ENCODE measurements around the gene CDH23. TPM values are rescaled to one million over a fixed set of nuclear protein-coding genes. Genes with fewer than 3 reads are reported as not detected.
A peak's percentile ranks its signal among the peaks of the same experiment; 100 is the strongest.

Gene CDH23
- polyA plus RNA-seq, 1 donor (not counting 4 experiments of a cell fraction or from before 2014, with no cell fraction given), result 0.01 TPM

DNA sequence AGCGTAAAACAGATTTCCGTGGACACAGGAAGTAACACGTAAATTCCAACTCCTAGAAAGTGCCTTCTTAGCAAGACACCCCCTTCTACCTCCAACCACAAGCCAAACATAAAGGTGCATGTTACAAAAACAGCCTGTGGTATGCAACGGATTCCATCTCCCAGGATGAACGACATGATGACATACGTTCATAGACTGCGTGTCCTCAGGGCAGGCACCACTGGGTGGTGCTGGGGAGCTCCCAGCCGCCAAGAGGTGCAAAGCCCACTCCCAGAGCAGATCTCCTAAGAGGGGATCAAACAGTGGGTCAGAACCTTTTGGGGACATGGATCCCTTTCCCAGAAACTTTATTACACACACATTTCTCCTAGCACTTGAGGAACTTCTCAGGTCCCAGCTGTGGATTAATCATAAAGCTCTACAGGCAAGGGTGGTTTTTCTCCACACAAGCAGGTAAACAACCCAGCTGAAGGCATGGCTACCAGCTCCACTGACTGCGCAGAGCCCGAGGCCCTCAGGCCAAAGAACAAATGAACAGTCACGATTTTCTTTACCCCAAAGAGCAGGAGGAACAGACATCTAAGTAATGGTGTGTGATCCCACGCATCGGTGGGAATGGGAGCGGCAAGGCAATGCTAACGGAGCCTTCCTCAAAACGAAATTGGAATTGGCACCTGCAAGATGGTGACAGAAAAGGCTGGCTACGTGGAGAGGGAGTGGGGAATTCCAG is 440.5 kb downstream of the CDH23 start:
- peaks cover 50% of the 10 kb centered on the region for H3K4me1 ChIP-seq (ENCODE audit: control insufficient read depth, extremely low read depth, insufficient read depth, low read length)

DNA sequence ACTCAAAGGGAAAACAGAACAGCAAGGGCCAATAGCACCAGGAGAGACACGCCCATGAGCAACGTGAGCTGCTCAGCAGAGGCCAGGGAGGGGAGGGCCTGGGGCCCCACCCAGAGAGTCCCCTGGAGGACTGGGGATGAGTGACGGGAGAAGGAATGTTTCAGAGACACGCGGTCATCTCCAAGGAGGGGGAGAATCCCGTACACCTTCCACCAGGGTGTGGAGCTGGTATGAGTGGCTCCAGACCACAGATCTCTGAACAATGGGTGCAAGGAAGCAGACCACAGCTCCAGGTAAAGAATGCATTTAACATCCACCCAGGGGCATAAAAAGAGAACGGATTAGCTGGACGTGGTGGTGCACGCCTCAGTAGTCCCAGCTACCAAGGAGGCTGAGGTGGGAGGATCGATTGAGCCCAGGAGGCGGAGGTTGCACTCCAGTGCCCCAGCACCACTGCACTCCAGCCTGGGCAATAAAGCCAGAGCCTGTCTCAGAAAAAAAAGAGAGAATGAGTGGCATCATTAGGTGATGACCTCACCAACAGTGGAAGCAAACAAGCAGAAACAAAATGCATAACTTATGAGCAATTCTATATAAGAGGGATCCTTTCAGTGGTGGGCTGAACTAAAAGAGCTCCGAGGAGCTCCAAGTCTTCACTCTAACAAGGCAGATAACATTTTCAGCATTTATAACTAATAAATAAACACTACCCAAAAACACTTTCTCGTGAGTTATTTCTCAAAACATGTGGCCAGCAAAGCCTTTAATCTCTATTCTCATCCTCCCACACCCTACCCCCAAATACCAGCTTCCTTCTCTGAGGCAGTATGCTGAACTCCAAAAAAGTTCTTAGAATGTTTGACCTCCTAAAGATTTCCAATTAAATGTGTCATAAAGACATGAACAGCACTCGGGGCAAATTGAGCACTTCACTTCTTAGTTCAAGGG is 441.8 kb downstream of the CDH23 start:
- Histone ChIP-seq H3K36me3 (ENCODE audit: control insufficient read depth in 2 of 2, extremely low read depth in 1 of 2, insufficient read depth in 2 of 2, low read length in 2 of 2) (peaks cover 11 to 14% of the 10 kb centered on the region in 2 experiments), H4K20me1 (ENCODE audit: control insufficient read depth, extremely low read depth, insufficient read depth, low read length) (peaks cover 22% of the 10 kb centered on the region), H3K27ac (ENCODE audit: control insufficient read depth, insufficient read depth, low read length) (peak overlapping the region; percentile 74), H3K27me3 (ENCODE audit: control insufficient read depth, extremely low read depth, insufficient read depth, low read length) (no peaks in the 10 kb centered on the region), H3K9me1 (ENCODE audit: control insufficient read depth, extremely low read depth, insufficient read depth, low read length) (peaks cover 5% of the 10 kb centered on the region), H3K4me2 (ENCODE audit: control insufficient read depth, extremely low read depth, insufficient read depth, low read depth, low read length) (peak overlapping the region; percentile 77), H3K4me1 (ENCODE audit: control insufficient read depth, extremely low read depth, insufficient read depth, low read length) (peaks cover 51% of the 10 kb centered on the region), H3K79me2 (ENCODE audit: control insufficient read depth, insufficient read depth, low read length) (peaks cover 82% of the 10 kb centered on the region), H3K9me3 (ENCODE audit: control insufficient read depth, low read depth, low read length) (no peaks in the 10 kb centered on the region), H3K4me3 (ENCODE audit: control insufficient read depth in 2 of 3, extremely low read depth in 1 of 3, insufficient read depth in 2 of 3, low read depth in 1 of 3, low read length in 3 of 3) (no peak overlapping the region), H2AFZ (ENCODE audit: control insufficient read depth, low read length) (no peak overlapping the region), H3K9ac (ENCODE audit: control insufficient read depth, extremely low read depth, insufficient read depth, low read length) (peak overlapping the region; percentile 66)
- DNase-seq (ENCODE audit: low read depth, low spot score), result peak; percentile 88
- TF ChIP-seq EZH2 (IDR thresholded peaks at IDR 0.05; ENCODE audit: low read length), result no peak
- TF ChIP-seq, protein P1, sequence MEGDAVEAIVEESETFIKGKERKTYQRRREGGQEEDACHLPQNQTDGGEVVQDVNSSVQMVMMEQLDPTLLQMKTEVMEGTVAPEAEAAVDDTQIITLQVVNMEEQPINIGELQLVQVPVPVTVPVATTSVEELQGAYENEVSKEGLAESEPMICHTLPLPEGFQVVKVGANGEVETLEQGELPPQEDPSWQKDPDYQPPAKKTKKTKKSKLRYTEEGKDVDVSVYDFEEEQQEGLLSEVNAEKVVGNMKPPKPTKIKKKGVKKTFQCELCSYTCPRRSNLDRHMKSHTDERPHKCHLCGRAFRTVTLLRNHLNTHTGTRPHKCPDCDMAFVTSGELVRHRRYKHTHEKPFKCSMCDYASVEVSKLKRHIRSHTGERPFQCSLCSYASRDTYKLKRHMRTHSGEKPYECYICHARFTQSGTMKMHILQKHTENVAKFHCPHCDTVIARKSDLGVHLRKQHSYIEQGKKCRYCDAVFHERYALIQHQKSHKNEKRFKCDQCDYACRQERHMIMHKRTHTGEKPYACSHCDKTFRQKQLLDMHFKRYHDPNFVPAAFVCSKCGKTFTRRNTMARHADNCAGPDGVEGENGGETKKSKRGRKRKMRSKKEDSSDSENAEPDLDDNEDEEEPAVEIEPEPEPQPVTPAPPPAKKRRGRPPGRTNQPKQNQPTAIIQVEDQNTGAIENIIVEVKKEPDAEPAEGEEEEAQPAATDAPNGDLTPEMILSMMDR (optimal IDR thresholded peaks at IDR 0.05 in 1 of 3, IDR thresholded peaks at IDR 0.05 in 1 of 3, conservative IDR thresholded peaks at IDR 0.05 in 1 of 3; ENCODE audit: extremely low read depth in 1 of 3, insufficient read depth in 2 of 3, low read length in 3 of 3), result no peak
- peak; percentile 97 for FAIRE-seq
- dilution Hi-C loops (cut with MboI; ENCODE audit: extremely low pct_ligation_motif_present, low sequenced_read_pairs), result no loop called here

More for the DNA sequence above, 440.5 kb downstream of the CDH23 start:
- peak overlapping the region; percentile 77 for H3K4me2 ChIP-seq (ENCODE audit: control insufficient read depth, extremely low read depth, insufficient read depth, low read depth, low read length)
- dilution Hi-C loops (cut with MboI; ENCODE audit: extremely low pct_ligation_motif_present, low sequenced_read_pairs), result no loop called here
- H3K27ac ChIP-seq (ENCODE audit: control insufficient read depth, insufficient read depth, low read length), result peak overlapping the region; percentile 74
- H3K36me3 ChIP-seq (ENCODE audit: control insufficient read depth in 2 of 2, extremely low read depth in 1 of 2, insufficient read depth in 2 of 2, low read length in 2 of 2), result peaks cover 12 to 22% of the 10 kb centered on the region in 2 experiments
- peak overlapping the region; percentile 66 for H3K9ac ChIP-seq (ENCODE audit: control insufficient read depth, extremely low read depth, insufficient read depth, low read length)
- DNase-seq (ENCODE audit: low read depth, low spot score), result no peak
- peaks cover 4% of the 10 kb centered on the region for H3K9me1 ChIP-seq (ENCODE audit: control insufficient read depth, extremely low read depth, insufficient read depth, low read length)
- no peak for FAIRE-seq
- H2AFZ ChIP-seq (ENCODE audit: control insufficient read depth, low read length), result no peak overlapping the region
- TF ChIP-seq, protein P1 (optimal IDR thresholded peaks at IDR 0.05 in 1 of 3, IDR thresholded peaks at IDR 0.05 in 1 of 3, conservative IDR thresholded peaks at IDR 0.05 in 1 of 3; ENCODE audit: extremely low read depth in 1 of 3, insufficient read depth in 2 of 3, low read length in 3 of 3), result peak; percentile 31 to 65 (median 52)
- TF ChIP-seq EZH2 (IDR thresholded peaks at IDR 0.05; ENCODE audit: low read length), result no peak
- H3K27me3 ChIP-seq (ENCODE audit: control insufficient read depth, extremely low read depth, insufficient read depth, low read length), result no peaks in the 10 kb centered on the region
- peaks cover 80% of the 10 kb centered on the region for H3K79me2 ChIP-seq (ENCODE audit: control insufficient read depth, insufficient read depth, low read length)
- peaks cover 16% of the 10 kb centered on the region for H4K20me1 ChIP-seq (ENCODE audit: control insufficient read depth, extremely low read depth, insufficient read depth, low read length)
- no peak overlapping the region for H3K4me3 ChIP-seq (ENCODE audit: control insufficient read depth in 2 of 3, extremely low read depth in 1 of 3, insufficient read depth in 2 of 3, low read depth in 1 of 3, low read length in 3 of 3)
- no peaks in the 10 kb centered on the region for H3K9me3 ChIP-seq (ENCODE audit: control insufficient read depth, low read depth, low read length)
